Mesodermal cell (in vitro differentiated cells): ENCODE data around the gene TMEM201.

Experiments used
- H3K27ac ChIP-seq: 2 replicates; pipeline ENCODE4 v1.7.0; 2013; ENCODE audit warnings: mild to moderate bottlenecking, low read depth, low read length, moderate library complexity; ENCODE audit not compliant: severe bottlenecking
- H3K36me3 ChIP-seq: 2 replicates; pipeline ENCODE4 v1.7.1; 2013; ENCODE audit warnings: mild to moderate bottlenecking, low read length, moderate library complexity; ENCODE audit not compliant: control insufficient read depth, insufficient read depth
- H3K4me1 ChIP-seq: one replicate; pipeline ENCODE4 v1.7.1; 2013; ENCODE audit warnings: mild to moderate bottlenecking, low read length; ENCODE audit not compliant: insufficient read depth, control insufficient read depth, poor library complexity, severe bottlenecking
- H3K4me3 ChIP-seq: 2 replicates; pipeline ENCODE4 v1.7.0; 2013; ENCODE audit warnings: low read length, control low read depth, mild to moderate bottlenecking; ENCODE audit not compliant: insufficient read depth, poor library complexity, severe bottlenecking; ENCODE audit errors: extremely low read depth
- H3K9me3 ChIP-seq: 2 replicates; pipeline ENCODE4 v1.7.1; 2013; ENCODE audit warnings: mild to moderate bottlenecking, low read length, moderate library complexity; ENCODE audit not compliant: control insufficient read depth
- WGBS, 2 experiments: methylation state at CpG; one replicate each; pipeline ENCODE4 v1.1.5; 2013; ENCODE audit warnings: missing lambda C conversion rate in 2 of 2; ENCODE audit not compliant: insufficient coverage in 2 of 2; 5-methylcytosine and 5-hydroxymethylcytosine counted together

Gene TMEM201

DNA sequence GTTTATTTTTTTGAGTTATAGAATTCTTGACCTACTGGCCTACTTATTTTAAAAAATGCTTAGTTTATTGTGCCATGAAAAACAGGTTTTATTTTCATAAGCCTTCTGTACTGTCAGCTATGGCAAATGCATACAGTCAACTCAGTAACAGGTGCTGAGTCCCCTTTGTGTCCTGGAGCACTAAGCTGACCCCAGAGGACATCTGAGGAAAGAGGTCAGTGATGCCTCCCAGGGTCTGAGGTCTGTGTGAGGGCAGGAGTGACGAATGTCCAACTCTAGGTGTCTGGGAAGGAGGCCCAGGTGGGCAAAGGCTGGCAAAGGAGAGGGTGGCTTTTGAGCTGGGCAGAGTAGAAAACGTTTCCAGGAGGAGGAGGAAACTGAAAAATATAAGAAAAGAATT is 7.8 kb upstream of the TMEM201 start:
- Histone ChIP-seq H3K27ac (no peak overlapping the region), H3K9me3 (no peaks in the 10 kb centered on the region), H3K4me1 (no peaks in the 10 kb centered on the region), H3K4me3 (no peak overlapping the region), H3K36me3 (peaks cover 61% of the 10 kb centered on the region)
- 89 to 100% methylated on average over 1 of the region's 2 CpGs for WGBS, 2 experiments

DNA sequence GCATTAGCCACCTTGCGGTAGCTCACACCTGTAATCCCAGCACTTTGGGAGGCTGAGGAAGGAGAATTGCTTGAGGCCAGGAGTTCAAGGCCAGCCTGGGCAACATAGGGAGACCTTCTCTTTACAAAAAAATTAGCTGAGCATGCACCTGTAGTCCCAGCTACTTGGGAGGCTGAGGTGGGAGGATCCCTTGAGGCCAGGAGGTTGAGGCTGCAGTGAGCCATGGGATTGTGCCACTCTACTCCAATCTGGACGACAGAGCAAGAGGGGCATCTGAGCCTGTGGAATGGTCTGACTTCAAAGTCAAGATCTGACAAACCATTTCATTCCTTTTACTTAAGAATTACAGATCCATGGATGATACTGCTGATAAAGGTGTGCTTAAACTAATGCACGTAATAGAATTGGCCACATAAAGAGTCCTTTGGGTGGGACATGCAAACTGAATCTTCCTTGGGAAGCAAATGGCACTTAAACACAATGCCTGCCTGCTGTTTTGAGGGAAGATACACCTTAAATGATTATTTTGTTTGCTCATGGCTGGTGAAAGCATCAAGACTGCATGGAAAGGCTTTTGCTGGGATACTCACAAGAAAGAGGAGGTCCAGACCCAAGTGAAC is 2.5 kb upstream of the TMEM201 start:
- Histone ChIP-seq H3K9me3 (no peaks in the 10 kb centered on the region), H3K4me1 (peaks cover 6% of the 10 kb centered on the region), H3K4me3 (no peak overlapping the region), H3K27ac (no peak overlapping the region), H3K36me3 (peaks cover 30% of the 10 kb centered on the region)
- WGBS, 2 experiments = 86 to 88% methylated on average over 1 to 2 of the region's 3 CpGs

- H3K36me3 ChIP-seq = peaks cover 11% of the 10 kb centered on the region
- 1% methylated on average over 31 to 55 of the region's 63 CpGs for WGBS, 2 experiments
- H3K4me3 ChIP-seq = peak overlapping the region; percentile 60
- peak overlapping the region; percentile 45 for H3K27ac ChIP-seq
- no peaks in the 10 kb centered on the region for H3K9me3 ChIP-seq
- H3K4me1 ChIP-seq = peaks cover 30% of the 10 kb centered on the region
Observed at GRCh38 chr1:9589144-9589718, 520 bp downstream of the TMEM201 start.

GRCh38 chr1:9589719-9590157 is 1.0 kb downstream of the TMEM201 start:
- Histone ChIP-seq H3K9me3 (no peaks in the 10 kb centered on the region), H3K4me1 (peaks cover 30% of the 10 kb centered on the region), H3K4me3 (peak overlapping the region; percentile 60), H3K27ac (no peak overlapping the region), H3K36me3 (peaks cover 6% of the 10 kb centered on the region)
- 23 to 38% methylated on average over 4 of the region's 6 CpGs for WGBS, 2 experiments

DNA sequence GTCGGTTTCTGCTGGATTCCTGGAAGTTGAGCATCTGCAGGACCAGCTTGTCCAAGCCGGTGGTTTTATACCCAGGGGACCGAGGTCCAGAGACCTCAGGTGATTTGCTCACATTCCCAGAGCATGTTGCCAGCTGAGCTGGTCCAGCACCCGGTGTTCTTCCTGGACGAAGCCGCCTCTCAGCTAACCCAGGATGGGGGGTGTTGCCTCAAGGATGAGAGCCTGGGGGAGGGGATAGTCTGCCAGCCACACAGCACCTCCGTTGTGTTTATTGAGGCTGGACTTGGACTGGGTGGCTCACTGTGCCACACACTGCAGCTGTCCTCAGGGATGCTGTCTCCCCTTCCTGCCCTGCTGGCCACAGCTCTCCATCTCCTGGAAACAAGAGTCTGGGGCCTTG is 1.5 kb downstream of the TMEM201 start:
- WGBS, 2 experiments = 75 to 86% methylated on average over 6 to 7 of the region's 7 CpGs
- Histone ChIP-seq H3K4me3 (peak overlapping the region; percentile 60), H3K4me1 (peaks cover 30% of the 10 kb centered on the region)

DNA sequence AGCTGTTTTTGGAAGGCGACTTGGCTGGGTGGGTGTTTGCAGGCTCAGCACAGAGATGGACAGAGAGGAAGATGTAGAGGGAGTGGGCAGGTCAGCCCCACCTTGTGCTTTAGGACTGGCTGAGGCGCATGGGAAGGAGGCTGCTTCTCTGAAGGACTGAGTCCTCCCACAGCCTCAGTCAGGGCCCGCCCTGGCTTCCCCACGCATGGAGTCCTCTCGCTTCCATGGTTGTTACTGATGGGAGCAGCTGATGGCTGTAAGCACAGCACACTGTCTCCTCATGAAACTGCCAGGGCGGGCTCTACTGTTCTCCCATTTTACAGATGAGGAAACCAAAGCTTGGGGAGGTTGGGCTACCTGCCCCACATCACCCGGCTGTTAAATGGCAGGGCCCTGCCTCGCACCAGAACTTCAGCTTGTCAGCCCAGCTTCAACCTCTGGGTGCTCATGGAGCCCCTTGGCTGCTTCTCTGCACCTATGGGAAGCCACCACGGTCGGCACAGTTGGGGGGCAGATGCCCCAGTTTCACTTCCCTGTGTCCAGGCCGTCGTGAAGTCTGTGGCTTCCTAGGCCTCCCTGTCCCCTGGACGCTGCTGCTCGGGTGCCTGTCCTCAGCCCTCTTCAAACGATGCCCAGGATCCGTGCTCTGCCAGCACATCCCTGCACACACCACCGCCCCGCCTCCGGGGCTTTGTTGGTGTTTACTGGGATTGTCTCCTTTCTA is 2.4 kb downstream of the TMEM201 start:
- Histone ChIP-seq H3K9me3 (no peaks in the 10 kb centered on the region), H3K36me3 (peaks cover 6% of the 10 kb centered on the region), H3K4me1 (peaks cover 30% of the 10 kb centered on the region), H3K4me3 (no peak overlapping the region), H3K27ac (no peak overlapping the region)
- 93 to 95% methylated on average over 13 to 16 of the region's 19 CpGs for WGBS, 2 experiments

More for the DNA sequence above, 1.5 kb downstream of the TMEM201 start:
- peaks cover 3% of the 10 kb centered on the region for H3K36me3 ChIP-seq
- no peak overlapping the region for H3K27ac ChIP-seq
- H3K9me3 ChIP-seq = no peaks in the 10 kb centered on the region

GRCh38 chr1:9591669-9592509 is 3.2 kb downstream of the TMEM201 start:
- Histone ChIP-seq H3K4me3 (no peak overlapping the region), H3K27ac (no peak overlapping the region), H3K36me3 (peaks cover 13% of the 10 kb centered on the region), H3K4me1 (peaks cover 30% of the 10 kb centered on the region), H3K9me3 (no peaks in the 10 kb centered on the region)
- WGBS, 2 experiments = 78 to 85% methylated on average over 21 to 22 of the region's 22 CpGs

DNA sequence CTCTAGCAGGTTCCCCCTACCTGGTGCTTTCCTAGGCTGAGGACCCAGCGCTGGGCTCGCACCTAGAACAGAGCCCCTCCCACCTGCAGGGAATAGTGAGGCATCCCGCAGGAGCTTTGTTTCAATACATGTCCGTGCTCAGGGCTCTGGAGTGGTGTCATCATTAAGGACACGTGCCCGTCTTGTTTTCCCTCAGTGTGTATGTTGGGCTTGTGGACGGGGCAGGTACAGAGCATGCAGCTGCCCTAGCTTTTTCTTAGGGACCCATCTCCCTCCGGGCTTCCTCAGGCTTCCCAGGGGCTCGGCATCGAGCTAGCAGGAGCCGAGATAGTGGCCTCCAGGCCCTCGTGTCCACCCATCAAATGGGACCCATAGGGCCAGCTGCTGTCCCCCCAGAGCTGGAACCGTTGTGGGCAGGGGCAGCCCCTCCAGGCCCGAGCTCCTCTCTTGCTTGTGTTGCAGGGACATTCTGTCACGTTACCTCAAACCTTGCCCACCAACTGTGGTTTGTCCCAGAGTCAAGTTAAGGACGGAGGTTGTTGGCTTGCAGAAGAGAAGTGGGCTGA is 3.9 kb downstream of the TMEM201 start:
- Histone ChIP-seq H3K4me1 (peaks cover 30% of the 10 kb centered on the region), H3K27ac (peak overlapping the region; percentile 69)

GRCh38 chr1:9593147-9593491 is 4.4 kb downstream of the TMEM201 start:
- WGBS, 2 experiments = 78 to 82% methylated on average over 8 to 9 of the region's 9 CpGs
- Histone ChIP-seq H3K27ac (peak overlapping the region; percentile 69), H3K4me3 (no peak overlapping the region), H3K9me3 (no peaks in the 10 kb centered on the region), H3K36me3 (peaks cover 25% of the 10 kb centered on the region), H3K4me1 (peaks cover 30% of the 10 kb centered on the region)

More for the DNA sequence above, 3.9 kb downstream of the TMEM201 start:
- 85 to 89% methylated on average over 12 to 14 of the region's 16 CpGs for WGBS, 2 experiments
- Histone ChIP-seq H3K4me3 (no peak overlapping the region), H3K36me3 (peaks cover 20% of the 10 kb centered on the region), H3K9me3 (no peaks in the 10 kb centered on the region)
